Ascending aorta (tissue), 2 donors: ENCODE data around the gene ILF3. TPM values are rescaled to one million over a fixed set of nuclear protein-coding genes. Genes with fewer than 3 reads are reported as not detected.

ENCODE experiments used
- DNase-seq, 2 donors: peaks; one replicate each; pipeline ENCODE4 v3.0.0-alpha.2; 2019; ENCODE audit warnings: low spot score in 2 of 2
- H3K27ac ChIP-seq, 2 donors: fragments of 200-600 bp; sonication (generic); one replicate each; pipeline ENCODE4 v1.5.1; 2016 to 2017; ENCODE audit warnings: mild to moderate bottlenecking in 1 of 2
- H3K27me3 ChIP-seq: fragments of 200-600 bp; sonication (generic); one replicate; pipeline ENCODE4 v1.5.1; 2017
- H3K36me3 ChIP-seq, 2 donors: fragments of 200-600 bp; sonication (generic); one replicate each; pipeline ENCODE4 v1.5.1; 2016
- H3K4me1 ChIP-seq, 2 donors: fragments of 200-600 bp; sonication (generic); one replicate each; pipeline ENCODE4 v1.5.1; 2016 to 2017; ENCODE audit warnings: mild to moderate bottlenecking in 1 of 2
- H3K4me3 ChIP-seq, 2 donors: fragments of 200-600 bp; sonication (generic); one replicate each; pipeline ENCODE4 v1.5.1; 2016 to 2017; ENCODE audit warnings: mild to moderate bottlenecking in 1 of 2
- H3K9me3 ChIP-seq, 2 donors: fragments of 200-600 bp; sonication (generic); one replicate each; pipeline ENCODE4 v1.5.1; 2016
- CTCF ChIP-seq, 3 experiments: fragments of 200-600 bp in 2 of 3; fragments of 450-650 bp in 1 of 3; sonication (generic) in 2 of 3; IDR thresholded peaks; one replicate each; pipeline ENCODE4 v1.5.1; 2016 to 2019; ENCODE audit warnings: antibody characterized with exemption in 3 of 3, mild to moderate bottlenecking in 1 of 3, moderate library complexity in 1 of 3
- intact Hi-C: fragments of 100-400 bp; cut with DNase I; formaldehyde crosslinking; loops from one replicate; pipeline ENCODE4 v1.15.1; 2023
- total RNA-seq: library from RNA; depleted of rRNA; stranded (reverse); fragments of >200 nt; gene quantifications from one replicate; pipeline ENCODE4 v1.1.0, GENCODE V29; 2016

ILF3 gene
- total RNA-seq, 1 donor from 2014 or later: 168 TPM

DNA sequence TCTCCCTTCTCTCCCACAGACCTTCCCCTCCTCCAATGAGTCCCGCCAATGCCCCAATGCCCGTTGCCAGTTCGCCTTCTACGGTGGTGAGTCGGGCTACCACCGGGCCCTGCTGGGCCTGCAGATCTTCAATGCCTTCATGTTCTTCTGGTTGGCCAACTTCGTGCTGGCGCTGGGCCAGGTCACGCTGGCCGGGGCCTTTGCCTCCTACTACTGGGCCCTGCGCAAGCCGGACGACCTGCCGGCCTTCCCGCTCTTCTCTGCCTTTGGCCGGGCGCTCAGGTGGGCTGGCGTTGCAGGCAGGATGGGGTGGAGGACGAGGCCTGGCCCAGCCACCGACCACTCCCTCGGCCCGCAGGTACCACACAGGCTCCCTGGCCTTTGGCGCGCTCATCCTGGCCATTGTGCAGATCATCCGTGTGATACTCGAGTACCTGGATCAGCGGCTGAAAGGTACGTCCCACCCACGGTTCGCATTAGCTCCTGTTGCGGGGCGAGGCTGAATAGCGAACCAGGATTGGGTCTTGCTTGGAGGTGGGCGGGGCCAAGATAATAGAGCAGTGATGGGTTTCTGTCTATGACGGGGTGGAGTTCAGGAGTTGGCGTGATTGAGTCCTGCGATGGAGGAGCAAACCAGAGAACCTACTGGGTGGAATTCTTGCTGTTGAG, 17.7 kb upstream of the ILF3 start:
- Histone ChIP-seq H3K4me1 (no peaks in the 10 kb centered on the region), H3K27ac (no peak overlapping the region), H3K9me3 (no peaks in the 10 kb centered on the region), H3K4me3 (no peak overlapping the region), H3K27me3 (no peaks in the 10 kb centered on the region), H3K36me3 (peaks cover 81 to 89% of the 10 kb centered on the region in 2 donors)
- DNase-seq: no peak
- TF ChIP-seq CTCF (IDR thresholded peaks at IDR 0.05): no peak
- intact Hi-C loops: no loop called here

GRCh38 chr19:10637894-10638293, 16.3 kb upstream of the ILF3 start:
- H3K9me3 ChIP-seq: no peaks in the 10 kb centered on the region
- H3K4me3 ChIP-seq: no peak overlapping the region
- no peak for DNase-seq
- intact Hi-C loops: no loop called here
- H3K27me3 ChIP-seq: no peaks in the 10 kb centered on the region
- peaks cover 79 to 90% of the 10 kb centered on the region in 2 donors for H3K36me3 ChIP-seq
- no peak for TF ChIP-seq CTCF (IDR thresholded peaks at IDR 0.05)
- H3K27ac ChIP-seq: no peak overlapping the region
- H3K4me1 ChIP-seq: no peaks in the 10 kb centered on the region

GRCh38 chr19:10639836-10640235, 14.3 kb upstream of the ILF3 start:
- intact Hi-C loops: loop anchor here (5.0 kb wide), 1 partner anchor 38 kb away; no protein-coding TSS in a partner anchor
- H3K27ac ChIP-seq: no peak overlapping the region
- H3K4me3 ChIP-seq: no peak overlapping the region
- H3K4me1 ChIP-seq: peaks cover 3 to 7% of the 10 kb centered on the region in 2 donors
- no peak for TF ChIP-seq CTCF (IDR thresholded peaks at IDR 0.05)
- peaks cover 78 to 89% of the 10 kb centered on the region in 2 donors for H3K36me3 ChIP-seq
- no peaks in the 10 kb centered on the region for H3K27me3 ChIP-seq
- no peaks in the 10 kb centered on the region for H3K9me3 ChIP-seq
- no peak for DNase-seq

GRCh38 chr19:10640361-10640760, 13.8 kb upstream of the ILF3 start:
- TF ChIP-seq CTCF (IDR thresholded peaks at IDR 0.05): no peak
- DNase-seq: no peak
- Histone ChIP-seq H3K9me3 (no peaks in the 10 kb centered on the region), H3K27ac (no peak overlapping the region), H3K27me3 (no peaks in the 10 kb centered on the region), H3K36me3 (peaks cover 73 to 84% of the 10 kb centered on the region in 2 donors), H3K4me3 (no peak overlapping the region), H3K4me1 (peaks cover 3 to 7% of the 10 kb centered on the region in 2 donors)
- intact Hi-C loops: loop anchor here (5.0 kb wide), 1 partner anchor 38 kb away; no protein-coding TSS in a partner anchor

DNA sequence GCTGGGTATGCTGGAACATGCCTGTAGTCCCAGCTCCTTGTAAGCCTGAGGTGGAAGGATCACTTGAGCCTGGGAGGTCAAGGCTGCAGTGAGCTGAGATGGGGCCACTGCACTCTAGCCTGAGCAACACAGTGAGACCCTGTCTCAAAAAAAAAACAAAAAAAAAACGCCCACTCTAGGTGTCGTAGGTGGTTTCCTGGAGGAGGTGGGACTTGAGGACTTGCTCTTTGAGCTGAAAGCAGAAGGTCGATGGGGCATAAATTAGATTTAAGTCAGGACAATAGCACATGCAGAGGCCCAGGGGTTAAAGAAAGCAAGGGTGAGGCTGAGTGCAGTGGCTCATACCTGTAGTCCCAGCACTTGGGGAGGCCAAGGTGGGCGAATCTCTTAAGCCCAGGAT, 12.9 kb upstream of the ILF3 start:
- no peak overlapping the region for H3K4me3 ChIP-seq
- H3K27me3 ChIP-seq: no peaks in the 10 kb centered on the region
- no peak for DNase-seq
- H3K27ac ChIP-seq: no peak overlapping the region
- TF ChIP-seq CTCF (IDR thresholded peaks at IDR 0.05): no peak
- peaks cover 69 to 75% of the 10 kb centered on the region in 2 donors for H3K36me3 ChIP-seq
- no peaks in the 10 kb centered on the region for H3K9me3 ChIP-seq
- H3K4me1 ChIP-seq: peaks cover 3 to 9% of the 10 kb centered on the region in 2 donors
- intact Hi-C loops: loop anchor here (5.0 kb wide), 1 partner anchor 39 kb away; no protein-coding TSS in a partner anchor
